ENCODE results near the gene FNDC10. TPM values are rescaled to one million over a fixed set of nuclear protein-coding genes. Genes with fewer than 3 reads are reported as not detected.

FNDC10 gene
- total and polyA plus RNA-seq, 5 donors from 2014 or later, result 0.21 to 0.96 (median 0.32) TPM

DNA sequence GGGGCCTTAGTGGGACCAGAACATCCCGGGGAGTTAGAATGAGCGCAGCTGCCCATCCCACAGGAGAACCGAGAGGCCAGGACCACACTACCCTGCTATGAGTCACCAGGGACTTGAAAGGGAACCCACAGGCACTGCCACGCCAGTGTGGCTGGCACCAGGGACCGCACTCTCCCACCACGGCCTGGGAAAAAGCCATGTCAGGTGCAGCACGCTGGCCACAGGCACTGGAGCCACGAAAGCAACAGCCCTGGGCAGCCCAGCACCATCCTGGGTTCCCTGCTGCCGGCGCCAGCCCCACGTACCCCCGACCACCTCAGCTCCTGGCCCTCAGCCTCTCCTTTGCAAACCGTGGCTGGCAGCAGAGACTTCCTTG lies 45.4 kb downstream of the FNDC10 start:
- Mint-ChIP-seq H3K9me3 (peaks cover 0 to 1% (median 0%) of the 10 kb centered on the region in 7 donors), H3K27ac (no peak overlapping the region), H3K36me3 (no peaks in the 10 kb centered on the region), H3K4me3 (no peak overlapping the region), H3K27me3 (no peaks in the 10 kb centered on the region), H3K4me1 (peaks cover 0 to 6% (median 1%) of the 10 kb centered on the region in 4 donors)
- H3K36me3 ChIP-seq (ENCODE audit: control insufficient read depth, insufficient read depth, low read length), result no peaks in the 10 kb centered on the region
- no peaks in the 10 kb centered on the region for H3K4me1 ChIP-seq (ENCODE audit: control insufficient read depth, insufficient read depth, low read length, poor library complexity, severe bottlenecking)
- no peak overlapping the region for H3K27ac ChIP-seq (ENCODE audit: insufficient read depth, low read length, poor library complexity, severe bottlenecking)
- H3K4me3 ChIP-seq (ENCODE audit: low read depth, low read length), result no peak overlapping the region
- ATAC-seq (ENCODE audit: low read depth in 2 of 2) (no peak), DNase-seq (no peak)
- H3K27me3 ChIP-seq (ENCODE audit: control insufficient read depth, insufficient read depth, low read length), result no peaks in the 10 kb centered on the region
- H3K9me3 ChIP-seq (ENCODE audit: control insufficient read depth in 2 of 2, low read length in 2 of 2), result no peaks in the 10 kb centered on the region

DNA sequence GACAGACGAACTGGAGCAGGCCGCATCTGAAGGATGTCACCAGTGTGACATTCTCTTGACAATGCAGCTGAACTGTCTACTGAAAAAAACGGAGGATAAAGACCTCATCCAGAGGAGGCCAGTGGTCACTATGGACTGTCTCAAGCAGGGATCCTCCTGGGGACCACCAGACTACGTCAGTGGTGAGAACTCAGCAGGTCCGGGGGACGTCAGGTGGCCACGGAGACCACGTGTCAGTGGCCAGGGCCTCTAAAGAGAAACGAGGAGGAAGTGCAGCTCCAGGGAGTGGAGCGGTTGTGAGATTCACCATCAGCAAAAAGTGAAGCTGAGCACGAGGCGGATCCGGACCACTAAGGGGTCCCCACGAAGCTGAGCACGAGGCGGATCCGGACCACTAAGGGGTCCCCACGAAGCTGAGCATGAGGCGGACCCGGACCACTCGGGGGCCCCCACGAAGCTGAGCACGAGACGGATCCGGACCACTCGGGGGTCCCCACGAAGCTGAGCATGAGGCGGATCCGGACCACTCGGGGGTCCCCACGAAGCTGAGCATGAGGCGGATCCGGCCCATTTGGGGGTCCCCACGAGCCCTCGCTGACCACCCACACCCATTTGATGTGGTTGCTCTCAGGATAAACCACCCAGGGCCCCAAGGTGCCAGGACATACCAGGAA lies 46.0 kb downstream of the FNDC10 start:
- DNase-seq, result no peak

DNA sequence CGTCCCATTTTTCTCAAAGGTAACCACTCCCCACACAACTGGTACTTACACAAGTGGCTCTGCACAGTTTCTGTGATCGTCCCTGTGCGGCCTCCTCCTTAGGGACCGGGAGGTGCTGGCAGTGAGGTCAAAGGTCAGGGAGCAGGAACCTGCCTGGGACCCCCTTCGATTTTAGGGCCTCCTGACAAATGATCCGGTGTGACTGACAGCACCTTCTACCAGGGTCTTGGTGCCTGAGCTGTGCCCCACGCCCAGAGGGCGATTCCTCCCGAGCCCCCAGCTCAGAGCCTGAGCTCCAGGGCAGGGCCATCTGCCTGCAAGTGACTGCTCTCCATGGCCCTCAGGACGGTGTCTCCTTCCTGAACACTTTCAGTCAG lies 47.7 kb downstream of the FNDC10 start:
- no peaks in the 10 kb centered on the region for H3K36me3 Mint-ChIP-seq

More for the DNA sequence above, 46.0 kb downstream of the FNDC10 start:
- H3K27me3 ChIP-seq (ENCODE audit: control insufficient read depth, insufficient read depth, low read length), result no peaks in the 10 kb centered on the region
- Mint-ChIP-seq H3K27ac (no peak overlapping the region), H3K9me3 (peaks cover 0 to 1% (median 0%) of the 10 kb centered on the region in 7 donors), H3K36me3 (no peaks in the 10 kb centered on the region), H3K4me3 (no peak overlapping the region), H3K4me1 (peaks cover 0 to 4% (median 1%) of the 10 kb centered on the region in 4 donors), H3K27me3 (no peaks in the 10 kb centered on the region)
- no peaks in the 10 kb centered on the region for H3K4me1 ChIP-seq (ENCODE audit: control insufficient read depth, insufficient read depth, low read length, poor library complexity, severe bottlenecking)
- no peaks in the 10 kb centered on the region for H3K9me3 ChIP-seq (ENCODE audit: control insufficient read depth in 2 of 2, low read length in 2 of 2)
- ATAC-seq (ENCODE audit: low read depth in 2 of 2), result no peak
- H3K36me3 ChIP-seq (ENCODE audit: control insufficient read depth, insufficient read depth, low read length), result no peaks in the 10 kb centered on the region
- no peak overlapping the region for H3K27ac ChIP-seq (ENCODE audit: insufficient read depth, low read length, poor library complexity, severe bottlenecking)
- H3K4me3 ChIP-seq (ENCODE audit: low read depth, low read length), result no peak overlapping the region

GRCh38 chr1:1551524-1552262 lies 48.2 kb downstream of the FNDC10 start:
- Mint-ChIP-seq H3K9me3 (peaks cover 0 to 1% (median 0%) of the 10 kb centered on the region in 7 donors), H3K4me1 (peaks cover 0 to 3% (median 0%) of the 10 kb centered on the region in 4 donors), H3K27me3 (no peaks in the 10 kb centered on the region), H3K4me3 (no peak overlapping the region), H3K27ac (peak overlapping the region in 1 of 3 donors; percentile 66), H3K36me3 (no peaks in the 10 kb centered on the region)
- no peaks in the 10 kb centered on the region for H3K9me3 ChIP-seq (ENCODE audit: control insufficient read depth in 2 of 2, low read length in 2 of 2)
- DNase-seq (no peak), ATAC-seq (ENCODE audit: low read depth in 2 of 2) (no peak)
- no peaks in the 10 kb centered on the region for H3K36me3 ChIP-seq (ENCODE audit: control insufficient read depth, insufficient read depth, low read length)
- H3K4me3 ChIP-seq (ENCODE audit: low read depth, low read length), result no peak overlapping the region
- H3K27me3 ChIP-seq (ENCODE audit: control insufficient read depth, insufficient read depth, low read length), result no peaks in the 10 kb centered on the region
- H3K27ac ChIP-seq (ENCODE audit: insufficient read depth, low read length, poor library complexity, severe bottlenecking), result no peak overlapping the region
- no peaks in the 10 kb centered on the region for H3K4me1 ChIP-seq (ENCODE audit: control insufficient read depth, insufficient read depth, low read length, poor library complexity, severe bottlenecking)

More for the DNA sequence above, 47.7 kb downstream of the FNDC10 start:
- Histone ChIP-seq H3K27ac (ENCODE audit: insufficient read depth, low read length, poor library complexity, severe bottlenecking) (no peak overlapping the region), H3K27me3 (ENCODE audit: control insufficient read depth, insufficient read depth, low read length) (no peaks in the 10 kb centered on the region), H3K9me3 (ENCODE audit: control insufficient read depth in 2 of 2, low read length in 2 of 2) (no peaks in the 10 kb centered on the region), H3K36me3 (ENCODE audit: control insufficient read depth, insufficient read depth, low read length) (no peaks in the 10 kb centered on the region), H3K4me1 (ENCODE audit: control insufficient read depth, insufficient read depth, low read length, poor library complexity, severe bottlenecking) (no peaks in the 10 kb centered on the region), H3K4me3 (ENCODE audit: low read depth, low read length) (no peak overlapping the region)
- Mint-ChIP-seq H3K4me1 (peaks cover 0 to 3% (median 0%) of the 10 kb centered on the region in 4 donors), H3K27me3 (no peaks in the 10 kb centered on the region), H3K4me3 (no peak overlapping the region), H3K27ac (no peak overlapping the region), H3K9me3 (peaks cover 0 to 1% (median 0%) of the 10 kb centered on the region in 7 donors)
- no peak for ATAC-seq (ENCODE audit: low read depth in 2 of 2)
- DNase-seq, result no peak

DNA sequence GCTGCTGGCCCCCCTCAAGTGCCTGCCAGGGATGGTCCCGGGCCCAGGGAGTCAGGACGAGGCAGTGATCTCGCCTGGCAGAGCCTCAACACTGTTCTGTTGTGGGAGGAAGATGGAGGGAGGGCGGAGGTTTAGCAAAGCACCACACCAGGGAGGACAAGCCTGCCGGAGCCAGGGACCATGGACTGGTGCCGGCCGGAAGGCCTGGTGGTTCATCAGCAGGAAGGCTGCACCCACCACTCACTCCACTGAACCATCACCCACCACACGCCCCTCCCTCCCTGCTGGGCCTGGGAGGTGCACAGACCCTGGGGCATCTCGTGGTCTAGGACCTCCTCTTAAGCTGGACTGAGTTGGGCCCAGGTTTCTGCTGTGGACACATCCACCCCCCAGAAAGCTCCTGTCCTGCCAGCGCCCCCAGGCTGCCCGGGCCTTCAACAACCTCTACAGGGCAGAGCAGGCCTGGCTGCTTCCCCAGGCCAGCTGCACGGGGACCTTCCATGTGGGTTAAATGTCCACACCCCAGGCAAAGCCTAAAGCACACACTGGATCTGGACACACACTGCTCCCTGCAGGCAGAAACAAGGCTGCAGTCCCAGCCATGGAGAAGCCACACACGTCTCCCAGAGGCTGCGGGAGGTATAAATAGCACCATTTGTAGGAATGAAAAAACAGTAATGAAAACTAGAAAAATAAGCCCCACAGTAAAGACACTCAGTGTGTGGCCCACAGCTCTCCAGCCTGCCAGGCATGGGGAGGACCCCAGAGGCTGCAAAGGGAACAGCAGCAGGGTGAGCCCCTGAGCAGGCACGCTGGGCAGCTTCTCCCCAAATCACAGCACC lies 49.1 kb downstream of the FNDC10 start:
- no peaks in the 10 kb centered on the region for H3K27me3 Mint-ChIP-seq
- H3K4me1 ChIP-seq (ENCODE audit: control insufficient read depth, insufficient read depth, low read length, poor library complexity, severe bottlenecking), result no peaks in the 10 kb centered on the region
- H3K9me3 ChIP-seq (ENCODE audit: control insufficient read depth in 2 of 2, low read length in 2 of 2), result no peaks in the 10 kb centered on the region
- no peaks in the 10 kb centered on the region for H3K36me3 Mint-ChIP-seq
- H3K36me3 ChIP-seq (ENCODE audit: control insufficient read depth, insufficient read depth, low read length), result no peaks in the 10 kb centered on the region
- no peak overlapping the region for H3K27ac ChIP-seq (ENCODE audit: insufficient read depth, low read length, poor library complexity, severe bottlenecking)
- H3K9me3 Mint-ChIP-seq, result peaks cover 0 to 1% (median 0%) of the 10 kb centered on the region in 7 donors
- DNase-seq (no peak), ATAC-seq (ENCODE audit: low read depth in 2 of 2) (peak in 1 of 2 donors; percentile 35)
- H3K27ac Mint-ChIP-seq, result no peak overlapping the region
- H3K4me3 ChIP-seq (ENCODE audit: low read depth, low read length), result no peak overlapping the region
- no peaks in the 10 kb centered on the region for H3K27me3 ChIP-seq (ENCODE audit: control insufficient read depth, insufficient read depth, low read length)
- no peak overlapping the region for H3K4me3 Mint-ChIP-seq
- peaks cover 0 to 3% (median 0%) of the 10 kb centered on the region in 4 donors for H3K4me1 Mint-ChIP-seq

- no peaks in the 10 kb centered on the region for H3K4me1 ChIP-seq (ENCODE audit: control insufficient read depth, insufficient read depth, low read length, poor library complexity, severe bottlenecking)
- peaks cover 0 to 3% (median 0%) of the 10 kb centered on the region in 4 donors for H3K4me1 Mint-ChIP-seq
- no peaks in the 10 kb centered on the region for H3K27me3 ChIP-seq (ENCODE audit: control insufficient read depth, insufficient read depth, low read length)
- no peak for ATAC-seq (ENCODE audit: low read depth in 2 of 2)
- no peaks in the 10 kb centered on the region for H3K9me3 Mint-ChIP-seq
- no peak overlapping the region for H3K4me3 ChIP-seq (ENCODE audit: low read depth, low read length)
- no peaks in the 10 kb centered on the region for H3K36me3 Mint-ChIP-seq
- H3K4me3 Mint-ChIP-seq, result no peak overlapping the region
- no peaks in the 10 kb centered on the region for H3K9me3 ChIP-seq (ENCODE audit: control insufficient read depth in 2 of 2, low read length in 2 of 2)
- no peak overlapping the region for H3K27ac ChIP-seq (ENCODE audit: insufficient read depth, low read length, poor library complexity, severe bottlenecking)
- no peak overlapping the region for H3K27ac Mint-ChIP-seq
- no peaks in the 10 kb centered on the region for H3K36me3 ChIP-seq (ENCODE audit: control insufficient read depth, insufficient read depth, low read length)
- no peaks in the 10 kb centered on the region for H3K27me3 Mint-ChIP-seq
- no peak for DNase-seq
These were observed 49.8 kb downstream of the FNDC10 start for GRCh38 chr1:1550087-1550486.

GRCh38 chr1:1548591-1548990 lies 51.3 kb downstream of the FNDC10 start:
- ATAC-seq (ENCODE audit: low read depth in 2 of 2) (no peak), DNase-seq (no peak)
- Histone ChIP-seq H3K4me1 (ENCODE audit: control insufficient read depth, insufficient read depth, low read length, poor library complexity, severe bottlenecking) (no peaks in the 10 kb centered on the region), H3K4me3 (ENCODE audit: low read depth, low read length) (no peak overlapping the region), H3K36me3 (ENCODE audit: control insufficient read depth, insufficient read depth, low read length) (no peaks in the 10 kb centered on the region), H3K27ac (ENCODE audit: insufficient read depth, low read length, poor library complexity, severe bottlenecking) (no peak overlapping the region), H3K9me3 (ENCODE audit: control insufficient read depth in 2 of 2, low read length in 2 of 2) (no peaks in the 10 kb centered on the region), H3K27me3 (ENCODE audit: control insufficient read depth, insufficient read depth, low read length) (no peaks in the 10 kb centered on the region)
- H3K27me3 Mint-ChIP-seq, result no peaks in the 10 kb centered on the region
- H3K9me3 Mint-ChIP-seq, result no peaks in the 10 kb centered on the region
- peaks cover 0 to 3% (median 0%) of the 10 kb centered on the region in 4 donors for H3K4me1 Mint-ChIP-seq
- no peaks in the 10 kb centered on the region for H3K36me3 Mint-ChIP-seq
- no peak overlapping the region for H3K4me3 Mint-ChIP-seq
- no peak overlapping the region for H3K27ac Mint-ChIP-seq
